Vagina (tissue), 2 donors: ENCODE measurements around the gene NRP2.

ENCODE experiments used
- CTCF ChIP-seq, 3 experiments: fragments of 450-650 bp in 2 of 3; fragments of 200-600 bp in 1 of 3; sonication (generic) in 1 of 3; IDR thresholded peaks; one replicate each; pipeline ENCODE4 v1.5.1; 2017 to 2019; ENCODE audit warnings: antibody characterized with exemption in 3 of 3, mild to moderate bottlenecking in 2 of 3, moderate library complexity in 2 of 3
- POLR2A ChIP-seq, 2 donors: fragments of 450-650 bp; IDR thresholded peaks; one replicate each; pipeline ENCODE4 v1.6.1; 2017; ENCODE audit warnings: antibody characterized with exemption in 2 of 2, mild to moderate bottlenecking in 2 of 2, moderate library complexity in 2 of 2

- TF ChIP-seq CTCF (IDR thresholded peaks at IDR 0.05) (no peak), POLR2A (IDR thresholded peaks at IDR 0.05) (no peak)
These were observed 48.6 kb downstream of the NRP2 start for GRCh38 chr2:205730701-205731582.
